Medulla oblongata (tissue), 1 donor: Measurements from ENCODE around the gene PCDHAC2.
A peak's percentile ranks its signal among the peaks of the same experiment; 100 is the strongest.

ENCODE experiments used
- DNase-seq: peaks from one replicate; pipeline ENCODE4 v3.0.0-alpha.2; 2015; ENCODE audit errors: extremely low spot score

Gene PCDHAC2

GRCh38 chr5:140988608-140989007, 22.3 kb downstream of the PCDHAC2 start:
- DNase-seq = no peak

GRCh38 chr5:140989254-140990020, 23.2 kb downstream of the PCDHAC2 start:
- no peak for DNase-seq

DNA sequence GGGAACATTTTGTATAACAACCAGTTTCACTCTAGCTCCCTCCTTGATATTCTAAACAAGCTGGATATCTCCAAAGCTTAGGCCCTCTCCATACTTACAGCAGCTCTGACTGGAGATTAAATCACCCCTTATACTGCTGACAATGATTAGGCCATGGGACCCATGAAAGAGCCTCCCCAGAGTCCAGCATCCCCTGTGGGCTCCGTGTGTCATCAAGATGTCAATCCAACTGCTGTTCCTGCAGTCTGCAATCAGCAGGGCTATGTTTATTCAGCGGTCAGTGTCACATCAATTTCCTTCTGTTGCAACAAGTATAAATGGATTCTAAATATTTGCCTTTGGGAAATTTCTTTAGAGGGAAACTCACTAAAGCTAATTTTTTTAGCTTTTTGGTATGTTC, 26.6 kb downstream of the PCDHAC2 start:
- DNase-seq = no peak

DNA sequence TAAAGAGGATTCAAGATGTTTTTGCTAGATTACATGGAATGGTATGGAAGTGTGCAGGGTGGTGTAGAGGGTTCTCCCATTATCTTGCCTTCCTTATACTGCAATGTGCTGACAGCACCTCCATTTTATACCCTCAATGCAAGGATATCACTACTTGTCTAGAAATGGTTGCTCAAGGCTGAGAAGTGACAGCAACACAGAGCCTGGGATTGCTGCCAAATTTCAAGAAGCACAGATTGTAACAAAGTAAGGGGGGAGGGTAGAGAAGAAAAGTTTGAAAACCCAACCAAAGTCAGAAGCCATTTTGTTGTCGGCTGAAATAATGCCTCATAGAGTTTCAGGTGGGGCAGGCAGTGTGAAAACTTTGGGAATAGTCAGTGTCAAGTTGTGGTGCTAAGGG, 29.8 kb downstream of the PCDHAC2 start:
- peak; percentile 20 for DNase-seq

DNA sequence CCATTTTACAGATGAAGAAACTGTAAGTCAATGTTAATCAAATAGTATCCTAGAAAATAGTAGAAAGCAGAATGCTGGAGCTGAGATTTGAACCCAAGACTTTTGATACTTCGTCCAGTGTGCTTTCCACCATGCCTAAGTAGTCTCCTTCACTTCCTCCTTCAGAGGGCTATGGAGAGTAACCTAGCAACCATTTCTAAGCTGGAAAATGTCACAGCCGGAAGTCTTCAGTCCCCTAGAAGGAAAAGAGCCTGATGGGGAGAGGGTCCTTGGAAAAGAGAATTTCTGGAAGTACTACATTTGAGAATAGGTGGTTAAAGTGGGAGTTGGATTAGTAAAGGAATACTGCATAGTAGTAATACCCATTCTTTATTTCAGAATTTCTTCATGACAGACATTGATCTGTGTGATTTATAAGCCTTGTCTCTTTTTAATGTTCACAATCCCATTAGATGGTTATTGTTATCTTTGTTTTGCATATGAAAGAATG, 32.7 kb downstream of the PCDHAC2 start:
- DNase-seq = no peak

GRCh38 chr5:141001446-141001843, 35.2 kb downstream of the PCDHAC2 start:
- no peak for DNase-seq

- peak; percentile 10 for DNase-seq
These were observed 35.7 kb downstream of the PCDHAC2 start for GRCh38 chr5:141001844-141002604.

- DNase-seq = no peak
These were observed 36.3 kb downstream of the PCDHAC2 start for GRCh38 chr5:141002605-141002965.

DNA sequence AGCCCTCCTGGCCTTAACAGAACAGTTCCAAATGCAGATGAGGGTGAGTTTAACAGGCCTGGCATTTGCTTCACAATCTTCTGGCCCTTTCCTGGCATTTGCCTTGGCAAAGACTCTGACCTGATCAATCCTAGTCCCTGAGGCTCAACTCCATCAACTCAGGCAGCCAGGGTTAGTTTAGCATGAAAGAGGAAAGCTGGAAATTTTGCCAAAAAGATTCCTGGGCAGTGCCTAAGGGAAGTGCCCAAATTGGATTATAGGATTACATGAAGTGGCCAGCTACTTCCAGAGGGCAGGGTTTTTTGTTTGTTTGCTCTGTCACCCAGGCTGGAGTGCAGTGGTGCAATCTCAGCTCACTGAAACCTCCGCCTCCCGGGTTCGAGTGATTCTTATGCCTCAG, 36.8 kb downstream of the PCDHAC2 start:
- DNase-seq = no peak

- DNase-seq = no peak
These were observed 37.7 kb downstream of the PCDHAC2 start for GRCh38 chr5:141003791-141004611.

DNA sequence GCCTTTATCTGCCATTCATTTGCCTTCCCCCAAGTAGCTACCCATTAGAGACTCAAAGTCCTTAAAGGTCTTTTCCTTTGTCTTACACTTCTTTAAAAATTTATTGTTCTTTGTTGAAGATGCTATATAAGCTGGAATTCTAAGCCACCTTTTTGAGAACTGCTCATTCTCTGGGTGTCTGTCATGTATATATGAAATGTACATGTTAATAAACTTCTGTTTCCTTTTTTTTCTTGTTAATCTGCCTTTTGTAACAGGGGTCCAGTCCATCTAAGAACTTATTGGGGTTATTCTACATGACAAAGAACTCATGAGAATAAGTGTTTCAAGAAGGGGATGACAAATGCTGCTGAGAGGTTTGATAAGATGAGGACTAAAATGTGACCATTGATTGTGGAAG, 41.5 kb downstream of the PCDHAC2 start:
- DNase-seq = no peak

DNA sequence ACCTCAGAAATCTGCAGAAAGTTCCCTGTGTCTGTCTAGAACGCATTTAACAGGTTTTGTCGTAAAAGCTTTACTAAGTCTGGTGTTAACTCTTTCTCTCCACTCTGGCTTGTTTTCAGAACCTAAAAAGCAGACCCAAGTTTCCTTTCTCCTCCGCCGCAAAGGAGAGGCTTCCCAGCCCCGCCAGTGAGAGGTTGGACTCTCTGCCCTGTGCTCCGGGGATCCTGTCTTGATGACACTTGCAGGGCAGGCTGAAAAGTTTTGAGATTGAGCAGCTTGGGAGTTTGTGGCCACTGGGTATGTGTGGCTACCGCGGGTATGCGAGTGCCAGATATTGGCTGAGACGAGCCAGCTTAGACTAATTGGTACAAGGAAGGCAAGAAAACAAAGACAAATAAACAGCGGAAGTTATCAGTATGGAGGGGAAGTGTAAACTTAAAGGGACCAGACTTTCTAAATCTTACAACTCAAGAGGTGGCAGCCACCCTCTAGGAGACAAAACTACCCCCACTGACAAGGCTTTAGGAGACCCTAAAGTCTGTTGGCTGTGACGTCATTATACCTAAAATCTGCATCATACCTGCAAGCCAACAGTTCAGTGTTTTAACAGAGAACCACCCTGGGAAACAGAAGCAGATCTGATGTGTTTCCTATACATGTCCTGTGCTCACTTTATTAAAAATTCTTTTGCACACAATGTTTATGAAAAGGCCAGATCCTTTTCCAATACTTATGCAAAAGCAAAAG, 43.9 kb downstream of the PCDHAC2 start:
- DNase-seq = no peak

- DNase-seq = no peak
These were observed 51.7 kb downstream of the PCDHAC2 start for GRCh38 chr5:141017943-141018342.
